PC-3 (cell line): ENCODE data around the gene CCSER2. TPM values are rescaled to one million over a fixed set of nuclear protein-coding genes. Genes with fewer than 3 reads are reported as not detected.
A peak's percentile ranks its signal among the peaks of the same experiment; 100 is the strongest.

Experiments
- ATAC-seq: fragments of 200-7000 bp; cut with Tn5 transposase; 2 replicates; pipeline ENCODE4 v1.9.1; 2020; ENCODE audit warnings: mild to moderate bottlenecking, moderate library complexity
- BruUV-seq: library from RNA; stranded (reverse); fragments of 400-500 nt; replicated peaks from 2 replicates; lab custom pipeline; 2021; lab: Mats Ljungman, UMichigan
- CTCF ChIA-PET: fragments of 300-600 bp; sonication (Branson Sonifier 250); formaldehyde crosslinking; loops from one replicate; lab custom pipeline; 2022; ENCODE audit warnings: antibody characterized with exemption; lab: Charles Lee
- POLR2A ChIA-PET: fragments of 300-600 bp; sonication (Branson Sonifier 250); formaldehyde crosslinking; loops from one replicate; lab custom pipeline; 2022; ENCODE audit warnings: antibody characterized with exemption; ENCODE audit not compliant: unreplicated experiment; lab: Charles Lee
- DNase-seq: peaks from one replicate; pipeline ENCODE4 v3.0.0-alpha.2; 2015
- H2AFZ ChIP-seq: fragments of 300-600 bp; sonication (generic); 2 replicates; pipeline ENCODE4 v1.6.0; 2016; ENCODE audit warnings: antibody characterized with exemption, low read length
- H3F3A ChIP-seq: fragments of 300-600 bp; sonication (generic); one replicate; pipeline ENCODE4 v1.6.0; 2017; ENCODE audit warnings: antibody characterized with exemption, low read length, control low read depth, mild to moderate bottlenecking; ENCODE audit not compliant: unreplicated experiment
- H3K27ac ChIP-seq: fragments of 300-600 bp; sonication (generic); 2 replicates; pipeline ENCODE4 v1.5.1; 2016; ENCODE audit warnings: mild to moderate bottlenecking, low read length
- H3K27me3 ChIP-seq: fragments of 300-600 bp; sonication (generic); 2 replicates; pipeline ENCODE4 v1.6.1; 2016; ENCODE audit warnings: low read length, mixed read lengths
- H3K36me3 ChIP-seq: fragments of 300-600 bp; sonication (generic); 2 replicates; pipeline ENCODE4 v1.6.1; 2016; ENCODE audit warnings: low read depth, mixed run types, low read length, mixed read lengths
- H3K4me1 ChIP-seq: fragments of 300-600 bp; sonication (generic); 2 replicates; pipeline ENCODE4 v1.5.1; 2016; ENCODE audit warnings: low read length; ENCODE audit not compliant: insufficient read depth
- H3K4me2 ChIP-seq: fragments of 300-600 bp; sonication (generic); 2 replicates; pipeline ENCODE4 v1.6.0; 2016; ENCODE audit warnings: low read length
- H3K4me3 ChIP-seq: fragments of 300-600 bp; sonication (generic); 2 replicates; pipeline ENCODE4 v1.5.1; 2016; ENCODE audit warnings: mild to moderate bottlenecking, low read length, mixed read lengths
- H3K79me2 ChIP-seq: fragments of 300-600 bp; sonication (generic); 2 replicates; pipeline ENCODE4 v1.6.1; 2017; ENCODE audit warnings: low read length, mixed read lengths
- H3K9ac ChIP-seq: fragments of 300-600 bp; sonication (generic); 2 replicates; pipeline ENCODE4 v1.6.0; 2016; ENCODE audit warnings: mild to moderate bottlenecking, low read length
- H3K9me2 ChIP-seq: fragments of 300-600 bp; sonication (generic); replicated peaks from 2 replicates; pipeline ENCODE4 v1.6.1; 2016; ENCODE audit warnings: mixed run types, low read length, mixed read lengths
- H3K9me3 ChIP-seq: fragments of 300-600 bp; sonication (generic); 2 replicates; pipeline ENCODE4 v1.6.1; 2016; ENCODE audit warnings: low read length, mixed read lengths
- H4K20me1 ChIP-seq: fragments of 300-600 bp; sonication (generic); 2 replicates; pipeline ENCODE4 v1.6.1; 2016; ENCODE audit warnings: low read length, mixed read lengths
- CTCF ChIP-seq: fragments of 300-600 bp; sonication (generic); conservative IDR thresholded peaks from 2 replicates; pipeline ENCODE4 v1.5.1; 2017; ENCODE audit warnings: antibody characterized with exemption, low read depth, mild to moderate bottlenecking, low read length
- EZH2 ChIP-seq: fragments of 300-600 bp; sonication (generic); IDR thresholded peaks from one replicate; pipeline ENCODE4 v1.6.1; 2017; ENCODE audit warnings: antibody characterized with exemption, mild to moderate bottlenecking, low read length; ENCODE audit not compliant: unreplicated experiment
- EZH2phosphoT487 ChIP-seq: fragments of 300-600 bp; sonication (generic); IDR thresholded peaks from 2 replicates; pipeline ENCODE4 v1.6.1; 2018; ENCODE audit warnings: mild to moderate bottlenecking, antibody characterized with exemption, low read length, borderline replicate concordance
- intact Hi-C: fragments of 100-400 bp; cut with micrococcal nuclease; formaldehyde crosslinking; loops from 2 replicates; pipeline ENCODE4 v1.9.0; 2023
- total RNA-seq: library from RNA; depleted of rRNA; stranded (reverse); fragments of >200 nt; gene quantifications from 2 replicates; pipeline ENCODE4 v1.2.3, GENCODE V29; 2014

CCSER2 gene
- total RNA-seq, 1 experiment from 2014 or later: 10.2 TPM

- H3F3A ChIP-seq: no peaks in the 10 kb centered on the region
- no peaks in the 10 kb centered on the region for H3K27me3 ChIP-seq
- no peaks in the 10 kb centered on the region for H3K36me3 ChIP-seq
- DNase-seq (no peak), ATAC-seq (no peak)
- H3K9ac ChIP-seq: no peak overlapping the region
- CTCF ChIA-PET: no interaction called here
- intact Hi-C loops: loop anchor here (5.0 kb wide), 1 partner anchor 40 kb away; no protein-coding TSS in a partner anchor
- no peak overlapping the region for H3K27ac ChIP-seq
- H3K4me3 ChIP-seq: no peak overlapping the region
- H4K20me1 ChIP-seq: no peaks in the 10 kb centered on the region
- no peak overlapping the region for H3K4me2 ChIP-seq
- H3K79me2 ChIP-seq: no peaks in the 10 kb centered on the region
- H3K4me1 ChIP-seq: peaks cover 23% of the 10 kb centered on the region
- POLR2A ChIA-PET: no interaction called here
- TF ChIP-seq EZH2phosphoT487 (no peak), EZH2 (no peak), CTCF (no peak)
- no peak overlapping the region for H2AFZ ChIP-seq
- no peaks in the 10 kb centered on the region for H3K9me3 ChIP-seq
- H3K9me2 ChIP-seq: no peaks in the 10 kb centered on the region
- BruUV-seq: no TSS peak
Observed at GRCh38 chr10:84306751-84307384, 21.5 kb upstream of the CCSER2 start.

- no TSS peak for BruUV-seq
- TF ChIP-seq EZH2: no peak
- no peak for TF ChIP-seq EZH2phosphoT487
- TF ChIP-seq CTCF: no peak
- no peak overlapping the region for H3K27ac ChIP-seq
- no peak overlapping the region for H2AFZ ChIP-seq
- CTCF ChIA-PET: no interaction called here
- no peaks in the 10 kb centered on the region for H3K9me3 ChIP-seq
- H3K4me2 ChIP-seq: no peak overlapping the region
- H4K20me1 ChIP-seq: no peaks in the 10 kb centered on the region
- H3K36me3 ChIP-seq: no peaks in the 10 kb centered on the region
- intact Hi-C loops: loop anchor here (5.0 kb wide), 1 partner anchor 41 kb away; no protein-coding TSS in a partner anchor
- H3K4me3 ChIP-seq: no peak overlapping the region
- POLR2A ChIA-PET: no interaction called here
- no peaks in the 10 kb centered on the region for H3K27me3 ChIP-seq
- peaks cover 23% of the 10 kb centered on the region for H3K4me1 ChIP-seq
- no peaks in the 10 kb centered on the region for H3F3A ChIP-seq
- H3K9ac ChIP-seq: no peak overlapping the region
- no peaks in the 10 kb centered on the region for H3K9me2 ChIP-seq
- DNase-seq: no peak
- no peaks in the 10 kb centered on the region for H3K79me2 ChIP-seq
- ATAC-seq: peak; percentile 37; the same call in 1 of the 2 replicates
Observed at GRCh38 chr10:84308021-84308420, 20.4 kb upstream of the CCSER2 start.
